ENCODE results near the gene ARFRP1.

DNA sequence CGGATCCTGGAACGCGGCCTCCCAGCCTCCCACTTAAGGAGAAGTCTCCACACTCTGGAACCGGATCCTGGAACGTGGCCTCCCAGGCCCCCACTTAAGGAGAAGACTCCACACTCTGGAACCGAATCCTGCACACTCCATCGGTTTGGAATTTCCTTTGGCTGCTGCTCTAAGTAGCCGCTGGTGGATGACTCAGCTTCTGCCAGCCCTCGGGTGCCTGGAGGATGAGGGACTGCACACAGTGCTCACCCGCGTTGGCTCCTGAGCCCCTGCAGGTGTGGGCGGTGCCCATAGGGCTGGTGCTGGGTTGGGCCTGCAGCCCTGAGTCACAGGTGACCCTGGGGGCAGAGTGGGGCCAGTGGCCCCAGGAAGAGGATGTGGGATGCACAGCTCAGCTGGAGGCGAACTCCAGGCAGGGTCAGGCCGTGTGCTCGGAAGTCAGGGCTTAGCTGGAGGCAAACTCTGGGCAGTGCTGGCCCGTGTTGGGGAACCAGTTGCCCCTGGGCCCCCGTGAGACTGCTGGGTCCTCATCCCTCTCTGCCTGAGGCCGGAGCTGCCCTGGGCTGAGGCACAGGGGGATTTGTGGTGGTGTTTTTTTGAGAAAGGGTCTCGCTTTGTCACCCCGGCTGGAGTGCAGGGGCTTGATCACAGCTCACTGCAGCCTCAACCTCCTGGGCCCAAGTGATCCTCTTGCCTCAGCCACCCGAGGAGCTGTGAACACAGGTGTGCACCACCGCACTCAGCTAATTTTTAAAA, 25.2 kb downstream of the ARFRP1 start:
- TF ChIP-seq, protein P1, sequence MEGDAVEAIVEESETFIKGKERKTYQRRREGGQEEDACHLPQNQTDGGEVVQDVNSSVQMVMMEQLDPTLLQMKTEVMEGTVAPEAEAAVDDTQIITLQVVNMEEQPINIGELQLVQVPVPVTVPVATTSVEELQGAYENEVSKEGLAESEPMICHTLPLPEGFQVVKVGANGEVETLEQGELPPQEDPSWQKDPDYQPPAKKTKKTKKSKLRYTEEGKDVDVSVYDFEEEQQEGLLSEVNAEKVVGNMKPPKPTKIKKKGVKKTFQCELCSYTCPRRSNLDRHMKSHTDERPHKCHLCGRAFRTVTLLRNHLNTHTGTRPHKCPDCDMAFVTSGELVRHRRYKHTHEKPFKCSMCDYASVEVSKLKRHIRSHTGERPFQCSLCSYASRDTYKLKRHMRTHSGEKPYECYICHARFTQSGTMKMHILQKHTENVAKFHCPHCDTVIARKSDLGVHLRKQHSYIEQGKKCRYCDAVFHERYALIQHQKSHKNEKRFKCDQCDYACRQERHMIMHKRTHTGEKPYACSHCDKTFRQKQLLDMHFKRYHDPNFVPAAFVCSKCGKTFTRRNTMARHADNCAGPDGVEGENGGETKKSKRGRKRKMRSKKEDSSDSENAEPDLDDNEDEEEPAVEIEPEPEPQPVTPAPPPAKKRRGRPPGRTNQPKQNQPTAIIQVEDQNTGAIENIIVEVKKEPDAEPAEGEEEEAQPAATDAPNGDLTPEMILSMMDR (IDR thresholded peaks at IDR 0.05) = no peak
- TF ChIP-seq POLR2A (IDR thresholded peaks at IDR 0.05) = no peak
- no peak for TF ChIP-seq EP300 (IDR thresholded peaks at IDR 0.05)
- peak; percentile 10 to 80 (median 56) for TF ChIP-seq POLR2AphosphoS5 (IDR thresholded peaks at IDR 0.05)
